Measurements from ENCODE around the gene ZNF280C. TPM values are rescaled to one million over a fixed set of nuclear protein-coding genes. Genes with fewer than 3 reads are reported as not detected.

The ZNF280C gene
- total RNA-seq (1 to 10 TPM; 2.3 to 8.0 (median 4.9) TPM), polyA plus RNA-seq (1 to 10 TPM; 2.0 to 2.9 TPM)
- long read RNA-seq, donor 1, partial matches to known transcripts, result 3 of 6 reads
- long read RNA-seq, donor 1, other reads (novel, unspliced or antisense), result 3 of 6 reads
- long read RNA-seq, donor 2, full-length matches to known transcripts, result 21 of 45 reads
- long read RNA-seq, donor 2, partial matches to known transcripts, result 24 of 45 reads
- long read RNA-seq, donor 2, other reads (novel, unspliced or antisense), result 0 of 45 reads
- long read RNA-seq, donor 3, full-length matches to known transcripts, result 2 of 3 reads
- long read RNA-seq, donor 3, partial matches to known transcripts, result 0 of 3 reads
- long read RNA-seq, donor 3, other reads (novel, unspliced or antisense), result 1 of 3 reads

GRCh38 chrX:130268449-130269170, at the start of gene ZNF280C:
Gene ZNF280C (minus strand): TSS chrX:130268899. CDS start chrX:130260449, 8,450 bp downstream.
- no peaks in the 10 kb centered on the region for H3K9me3 ChIP-seq
- H3K4me1 ChIP-seq (ENCODE audit: insufficient read depth), result no peaks in the 10 kb centered on the region
- WGBS, 3 donors, result 26 to 34% (median 32%) methylated on average over 53 to 59 of the region's 59 CpGs
- TF ChIP-seq POLR2A (IDR thresholded peaks at IDR 0.05), result peak; percentile 28
- peak in 1 of 3 donors; percentile 6 for TF ChIP-seq CTCF (IDR thresholded peaks at IDR 0.05)
- TF ChIP-seq EP300 (IDR thresholded peaks at IDR 0.05), result no peak
- H3K4me3 ChIP-seq, result peak within 1 kb of the TSS; percentile 58
- DNase-seq, result peak; percentile 79 to 89 (median 83)
- intact Hi-C loops (cut with DNase I), result no loop called here
- no peaks in the 10 kb centered on the region for H3K27me3 ChIP-seq
- H3K36me3 ChIP-seq, result no peaks in the 10 kb centered on the region
- no peak within 1 kb of the TSS for H3K27ac ChIP-seq

GRCh38 chrX:130304587-130305368, 36.1 kb upstream of the ZNF280C start:
- DNase-seq, result no peak
- H3K4me3 ChIP-seq, result no peak overlapping the region
- intact Hi-C loops (cut with DNase I), result no loop called here
- no peak for TF ChIP-seq POLR2A (IDR thresholded peaks at IDR 0.05)
- TF ChIP-seq CTCF (IDR thresholded peaks at IDR 0.05), result no peak
- no peak for TF ChIP-seq EP300 (IDR thresholded peaks at IDR 0.05)
- no peaks in the 10 kb centered on the region for H3K27me3 ChIP-seq
- no peak overlapping the region for H3K27ac ChIP-seq
- no peaks in the 10 kb centered on the region for H3K36me3 ChIP-seq
- 72 to 86% (median 82%) methylated on average over 5 of the region's 5 CpGs for WGBS, 3 donors
- H3K4me1 ChIP-seq (ENCODE audit: insufficient read depth), result no peaks in the 10 kb centered on the region
- H3K9me3 ChIP-seq, result no peaks in the 10 kb centered on the region

GRCh38 chrX:130301977-130302376, 33.3 kb upstream of the ZNF280C start:
- intact Hi-C loops (cut with DNase I), result no loop called here
- WGBS, 3 donors, result 38 to 62% (median 56%) methylated on average over 1 of the region's 1 CpG
- Histone ChIP-seq H3K27ac (no peak overlapping the region), H3K4me3 (no peak overlapping the region), H3K9me3 (no peaks in the 10 kb centered on the region), H3K27me3 (no peaks in the 10 kb centered on the region), H3K36me3 (no peaks in the 10 kb centered on the region), H3K4me1 (ENCODE audit: insufficient read depth) (no peaks in the 10 kb centered on the region)
- TF ChIP-seq EP300 (IDR thresholded peaks at IDR 0.05) (no peak), POLR2A (IDR thresholded peaks at IDR 0.05) (no peak), CTCF (IDR thresholded peaks at IDR 0.05) (no peak)
- DNase-seq, result no peak

GRCh38 chrX:130301405-130301804, 32.7 kb upstream of the ZNF280C start:
- no peaks in the 10 kb centered on the region for H3K36me3 ChIP-seq
- TF ChIP-seq EP300 (IDR thresholded peaks at IDR 0.05), result no peak
- no peak for TF ChIP-seq POLR2A (IDR thresholded peaks at IDR 0.05)
- no peak for TF ChIP-seq CTCF (IDR thresholded peaks at IDR 0.05)
- no peaks in the 10 kb centered on the region for H3K4me1 ChIP-seq (ENCODE audit: insufficient read depth)
- WGBS, 3 donors, result 76 to 78% (median 77%) methylated on average over 1 of the region's 1 CpG
- DNase-seq, result no peak
- no peak overlapping the region for H3K27ac ChIP-seq
- H3K4me3 ChIP-seq, result no peak overlapping the region
- intact Hi-C loops (cut with DNase I), result no loop called here
- no peaks in the 10 kb centered on the region for H3K27me3 ChIP-seq
- no peaks in the 10 kb centered on the region for H3K9me3 ChIP-seq

All from ovary (tissue), 10 donors.